KMS-11 (cell line): ENCODE results near the gene EARS2.

Experiments used
- H2AFZ ChIP-seq: fragments of 200-600 bp; sonication (generic); 2 replicates; pipeline ENCODE4 v1.6.1; 2016; ENCODE audit warnings: antibody characterized with exemption, mixed run types, low read depth
- H3K27ac ChIP-seq: fragments of 200-600 bp; sonication (generic); 2 replicates; pipeline ENCODE4 v1.6.1; 2016; ENCODE audit warnings: mild to moderate bottlenecking, mixed run types
- H3K27me3 ChIP-seq: fragments of 200-600 bp; sonication (generic); 2 replicates; pipeline ENCODE4 v1.6.1; 2017; ENCODE audit warnings: mild to moderate bottlenecking, low read depth, mixed run types, moderate library complexity; ENCODE audit not compliant: insufficient read depth
- H3K36me3 ChIP-seq: fragments of 200-600 bp; sonication (generic); 2 replicates; pipeline ENCODE4 v1.6.1; 2017; ENCODE audit warnings: mild to moderate bottlenecking, mixed run types; ENCODE audit not compliant: insufficient read depth
- H3K4me1 ChIP-seq: fragments of 200-600 bp; sonication (generic); 2 replicates; pipeline ENCODE4 v1.6.1; 2016; ENCODE audit warnings: mild to moderate bottlenecking, low read depth, mixed run types; ENCODE audit not compliant: poor library complexity, severe bottlenecking
- H3K4me2 ChIP-seq: fragments of 200-600 bp; sonication (generic); 2 replicates; pipeline ENCODE4 v1.7.0; 2016; ENCODE audit warnings: mild to moderate bottlenecking, mixed run types
- H3K4me3 ChIP-seq: fragments of 200-600 bp; sonication (generic); IDR thresholded peaks from 2 replicates; pipeline ENCODE4 v1.6.1; 2017; ENCODE audit warnings: low read depth, low read length, mixed read lengths; ENCODE audit not compliant: insufficient read depth
- H3K79me2 ChIP-seq: fragments of 200-600 bp; sonication (generic); 2 replicates; pipeline ENCODE4 v1.6.1; 2016; ENCODE audit warnings: low read depth, mixed run types; ENCODE audit not compliant: insufficient read depth
- H3K9ac ChIP-seq: fragments of 200-600 bp; sonication (generic); 2 replicates; pipeline ENCODE4 v1.6.1; 2016; ENCODE audit warnings: mild to moderate bottlenecking, mixed run types
- H4K20me1 ChIP-seq: fragments of 200-600 bp; sonication (generic); 2 replicates; pipeline ENCODE4 v1.6.1; 2016; ENCODE audit warnings: mild to moderate bottlenecking, mixed run types; ENCODE audit not compliant: insufficient read depth
- CTCF ChIP-seq: fragments of 200-600 bp; sonication (generic); conservative IDR thresholded peaks from 2 replicates; pipeline ENCODE4 v1.6.1; 2017; ENCODE audit warnings: low read depth, mild to moderate bottlenecking, antibody characterized with exemption, low read length, moderate library complexity, mixed read lengths

Gene EARS2

GRCh38 chr16:23530062-23530461, 27.1 kb downstream of the EARS2 start:
- peaks cover 4% of the 10 kb centered on the region; the same call in 1 of the 2 replicates for H3K36me3 ChIP-seq
- no peaks in the 10 kb centered on the region; the same call in 1 of the 2 replicates for H3K79me2 ChIP-seq
- H3K4me2 ChIP-seq, result no peak overlapping the region
- no peak overlapping the region for H3K9ac ChIP-seq
- H3K4me3 ChIP-seq, result no peak overlapping the region
- no peak for TF ChIP-seq CTCF
- H3K27ac ChIP-seq, result no peak overlapping the region
- no peak overlapping the region for H2AFZ ChIP-seq
- H3K4me1 ChIP-seq, result no peaks in the 10 kb centered on the region
- no peaks in the 10 kb centered on the region for H3K27me3 ChIP-seq
- H4K20me1 ChIP-seq, result no peaks in the 10 kb centered on the region

- Histone ChIP-seq H3K4me3 (no peak overlapping the region), H3K79me2 (no peaks in the 10 kb centered on the region; the same call in 1 of the 2 replicates), H3K36me3 (0 out of 2 replicates have a peak, but pooled peaks cover 4% of the 10 kb centered on the region), H3K4me1 (no peaks in the 10 kb centered on the region), H4K20me1 (no peaks in the 10 kb centered on the region), H3K4me2 (no peak overlapping the region), H2AFZ (no peak overlapping the region), H3K9ac (no peak overlapping the region), H3K27ac (no peak overlapping the region), H3K27me3 (no peaks in the 10 kb centered on the region)
- no peak for TF ChIP-seq CTCF
Measured at GRCh38 chr16:23528644-23529310, 28.4 kb downstream of the EARS2 start.

DNA sequence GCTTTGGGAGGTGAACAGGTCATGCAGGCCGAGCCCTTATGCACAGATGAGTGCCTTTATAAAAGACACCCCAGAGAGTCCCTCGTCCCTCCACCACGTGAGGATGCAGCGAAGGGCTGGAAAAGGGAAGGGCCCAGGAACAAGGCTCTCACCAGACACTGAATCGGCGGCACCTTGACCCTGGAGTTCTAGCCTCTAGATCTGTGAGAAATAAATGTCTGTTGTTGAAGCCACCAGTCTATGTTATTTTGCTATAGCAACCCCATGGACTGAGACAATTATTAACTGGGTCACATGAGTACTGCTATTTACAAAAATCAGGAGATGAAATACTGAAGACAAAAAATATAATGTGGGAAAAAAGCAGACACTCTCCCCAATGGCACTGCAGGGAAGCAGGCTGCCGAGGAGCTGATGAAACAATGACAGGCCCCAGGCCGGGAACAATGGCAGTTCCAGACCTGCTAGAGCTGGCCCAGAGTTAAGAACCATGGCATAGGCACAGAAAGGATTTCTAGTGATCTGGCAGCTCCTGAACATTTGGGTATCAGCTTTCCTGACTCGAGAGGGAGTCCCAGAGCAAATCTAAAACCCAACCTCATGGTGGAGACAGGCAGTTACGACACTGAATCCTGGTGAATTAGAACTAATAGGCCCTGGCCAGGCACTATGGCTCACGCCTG, 29.0 kb downstream of the EARS2 start:
- H3K27ac ChIP-seq, result no peak overlapping the region
- peaks cover 4% of the 10 kb centered on the region; the same call in 1 of the 2 replicates for H3K36me3 ChIP-seq
- H3K79me2 ChIP-seq, result no peaks in the 10 kb centered on the region; the same call in 1 of the 2 replicates
- no peaks in the 10 kb centered on the region for H3K27me3 ChIP-seq
- H2AFZ ChIP-seq, result no peak overlapping the region
- no peak overlapping the region for H3K4me2 ChIP-seq
- H3K4me3 ChIP-seq, result no peak overlapping the region
- TF ChIP-seq CTCF, result no peak
- H4K20me1 ChIP-seq, result no peaks in the 10 kb centered on the region
- no peaks in the 10 kb centered on the region for H3K4me1 ChIP-seq
- H3K9ac ChIP-seq, result no peak overlapping the region

DNA sequence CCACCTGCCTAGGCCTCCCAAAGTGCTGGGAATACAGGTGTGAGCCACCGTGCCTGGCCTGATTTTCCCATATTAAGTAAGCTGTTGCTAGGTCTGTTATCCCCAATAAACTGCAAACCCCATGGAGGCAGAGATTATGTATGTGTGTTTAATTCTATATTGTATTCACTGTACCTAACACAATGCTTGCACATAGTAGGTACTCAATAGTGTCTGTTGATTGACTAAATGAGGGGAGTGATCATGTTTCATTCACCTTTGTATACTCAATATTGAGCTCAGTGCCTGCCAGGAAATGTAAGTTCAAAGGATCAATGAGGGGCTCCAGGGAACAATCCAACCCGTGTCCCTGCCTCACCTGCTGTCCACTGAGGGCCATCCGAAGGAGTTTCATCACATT, 32.3 kb downstream of the EARS2 start:
- Histone ChIP-seq H3K4me2 (no peak overlapping the region), H4K20me1 (no peaks in the 10 kb centered on the region), H3K27me3 (no peaks in the 10 kb centered on the region), H3K9ac (no peak overlapping the region), H3K27ac (no peak overlapping the region), H3K4me3 (no peak overlapping the region), H3K4me1 (no peaks in the 10 kb centered on the region), H3K79me2 (no peaks in the 10 kb centered on the region; the same call in 1 of the 2 replicates), H3K36me3 (peaks cover 4% of the 10 kb centered on the region; the same call in 1 of the 2 replicates), H2AFZ (no peak overlapping the region)
- no peak for TF ChIP-seq CTCF
